AG04449 (cell line): ENCODE measurements around the gene SEMA3C.

Experiments
- CTCF ChIA-PET: fragments of 350-600 bp; formaldehyde crosslinking; extraction: SDS; loops from one replicate; lab custom pipeline; 2021; ENCODE audit warnings: antibody characterized with exemption; lab: Yijun Ruan, JAX
- POLR2A ChIA-PET: fragments of 400-600, 350-600 bp; formaldehyde crosslinking; extraction: SDS; loops from one replicate; lab custom pipeline; 2020; ENCODE audit warnings: antibody characterized with exemption, inconsistent platforms; lab: Yijun Ruan, JAX
- DNase-seq: peaks from one replicate; pipeline ENCODE4 v3.0.0-alpha.2; 2010; ENCODE audit warnings: low read depth, low spot score
- H3K4me3 ChIP-seq: 2 replicates; pipeline ENCODE4 v1.5.1; 2011; ENCODE audit warnings: low read depth, mild to moderate bottlenecking, control low read depth, low read length
- CTCF ChIP-seq: IDR thresholded peaks from one replicate; pipeline ENCODE4 v1.5.1; 2011; ENCODE audit warnings: mild to moderate bottlenecking, moderate library complexity, low read length, control low read depth, inconsistent platforms; ENCODE audit not compliant: insufficient read depth; ENCODE audit errors: missing control alignments

SEMA3C gene

DNA sequence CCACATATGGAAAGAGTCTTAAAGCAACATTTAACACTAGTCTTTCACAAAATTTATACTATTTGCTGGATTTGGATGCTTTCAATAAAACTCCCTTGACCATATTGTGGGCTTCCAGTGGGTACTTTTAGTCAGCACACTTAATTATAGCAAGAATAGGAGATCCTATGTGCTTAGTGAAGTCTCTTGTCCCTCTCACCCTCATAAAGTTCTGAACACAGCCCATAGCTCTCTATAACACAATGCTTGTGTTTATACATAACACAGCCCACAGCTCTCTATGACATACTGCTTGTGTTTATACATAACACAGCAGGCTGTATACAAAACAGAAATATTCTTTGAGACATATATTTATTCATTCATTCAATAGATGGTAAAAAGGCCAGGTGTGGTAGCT lies 79.0 kb downstream of the SEMA3C start:
- no peak for DNase-seq
- CTCF ChIA-PET = interaction anchor here (1.0 kb wide), 1 partner anchor 9 kb away, joined by 3 read pairs; no protein-coding TSS in a partner anchor
- TF ChIP-seq CTCF = no peak
- POLR2A ChIA-PET = no interaction called here
- H3K4me3 ChIP-seq = no peak overlapping the region

DNA sequence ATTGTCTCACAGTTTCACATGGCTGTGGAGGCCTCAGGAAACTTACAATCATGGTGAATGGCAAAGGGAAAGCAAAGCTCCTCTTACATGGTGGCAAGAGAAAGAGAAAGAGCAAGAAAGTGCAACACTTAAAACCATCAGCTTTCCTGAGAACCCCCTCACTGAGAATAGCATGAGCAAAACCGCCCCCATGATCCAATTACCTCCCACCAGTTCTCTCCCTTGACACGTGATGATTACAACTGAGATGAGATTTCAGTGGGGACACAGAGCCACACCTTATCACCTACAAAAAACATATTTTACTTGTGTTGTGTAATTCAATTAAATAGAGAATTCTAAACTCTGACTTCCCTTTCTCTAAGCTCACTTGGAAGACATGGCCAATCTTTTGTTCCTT lies 80.2 kb downstream of the SEMA3C start:
- DNase-seq = no peak
- TF ChIP-seq CTCF = no peak
- ChIA-PET POLR2A (no interaction called here), CTCF (interaction anchor here (1.1 to 1.3 kb wide), 3 partner anchors 8 to 140 kb away, joined by 3 to 5 read pairs (median 3); no protein-coding TSS in a partner anchor)
- no peak overlapping the region for H3K4me3 ChIP-seq

DNA sequence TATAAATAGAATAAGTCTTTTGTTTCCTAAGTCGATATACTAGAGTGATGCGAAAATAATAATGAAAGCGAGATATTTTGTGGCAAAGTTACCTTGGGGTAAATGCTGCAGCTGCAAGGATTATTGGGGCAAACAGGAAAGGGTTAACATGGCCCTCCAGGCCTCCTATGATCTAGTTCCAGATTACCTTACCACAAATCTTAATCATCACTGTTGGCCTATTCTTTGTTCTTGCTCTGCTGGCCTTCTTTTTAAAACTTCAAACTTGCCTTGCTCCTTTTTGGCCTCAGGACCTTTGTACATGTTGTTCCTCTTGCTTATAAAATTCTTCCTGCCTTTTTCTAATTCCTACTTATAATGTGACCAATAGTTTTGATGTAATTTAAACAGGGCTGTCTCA lies 81.5 kb downstream of the SEMA3C start:
- no peak for TF ChIP-seq CTCF
- H3K4me3 ChIP-seq = no peak overlapping the region
- CTCF ChIA-PET = no interaction called here
- no peak for DNase-seq
- POLR2A ChIA-PET = no interaction called here

- POLR2A ChIA-PET = no interaction called here
- no peak for TF ChIP-seq CTCF
- no peak overlapping the region for H3K4me3 ChIP-seq
- DNase-seq = no peak
- CTCF ChIA-PET = no interaction called here
Measured at GRCh38 chr7:80835251-80835650, 83.6 kb downstream of the SEMA3C start.

- H3K4me3 ChIP-seq = no peak overlapping the region
- ChIA-PET POLR2A (no interaction called here), CTCF (interaction anchor here (0.7 to 1.7 kb wide), 5 partner anchors 10 to 636 kb away, joined by 3 to 6 read pairs (median 4); no protein-coding TSS in a partner anchor)
- DNase-seq = no peak
- TF ChIP-seq CTCF = no peak
Measured at GRCh38 chr7:80833289-80834268, 85.3 kb downstream of the SEMA3C start.

DNA sequence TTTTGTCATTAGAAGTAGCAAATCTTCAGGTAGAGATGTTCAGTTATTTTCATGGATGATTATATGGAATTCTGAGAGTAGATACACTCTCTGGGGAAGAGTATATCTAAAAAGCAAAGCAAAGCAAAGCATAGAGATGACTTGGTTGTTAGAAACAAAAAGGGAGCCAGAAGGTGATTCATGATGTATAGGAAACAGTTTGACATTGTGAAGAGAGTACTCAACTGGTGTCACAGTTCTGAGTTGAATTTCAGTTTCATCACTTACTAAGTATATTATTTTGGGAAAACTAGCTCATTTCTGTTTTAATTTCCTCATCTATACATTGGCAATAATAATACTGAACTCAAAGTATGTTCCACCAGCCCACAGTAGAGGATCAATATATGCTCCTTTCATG lies 86.8 kb downstream of the SEMA3C start:
- POLR2A ChIA-PET = no interaction called here
- TF ChIP-seq CTCF = no peak
- H3K4me3 ChIP-seq = no peak overlapping the region
- CTCF ChIA-PET = no interaction called here
- DNase-seq = no peak
